Neural progenitor cell (in vitro differentiated cells): ENCODE data around the gene PPHLN1. TPM values are rescaled to one million over a fixed set of nuclear protein-coding genes. Genes with fewer than 3 reads are reported as not detected.
A peak's percentile ranks its signal among the peaks of the same experiment; 100 is the strongest.

ENCODE experiments used
- DNase-seq: peaks from one replicate; pipeline ENCODE4 v3.0.0-alpha.2; 2016; ENCODE audit warnings: low spot score
- H2AFZ ChIP-seq: fragments of 200-600 bp; sonication (generic); replicated peaks from 2 replicates; pipeline ENCODE4 v1.6.1; 2016; ENCODE audit warnings: antibody characterized with exemption
- H3F3A ChIP-seq: fragments of 200-600 bp; sonication (generic); 2 replicates; pipeline ENCODE4 v1.6.1; 2016; ENCODE audit warnings: antibody characterized with exemption, low read depth
- H3K27ac ChIP-seq: fragments of 200-600 bp; sonication (generic); 2 replicates; pipeline ENCODE4 v1.5.1; 2016; ENCODE audit warnings: mild to moderate bottlenecking
- H3K27me3 ChIP-seq: fragments of 200-600 bp; sonication (generic); 2 replicates; pipeline ENCODE4 v1.6.1; 2016; ENCODE audit warnings: mild to moderate bottlenecking, moderate library complexity
- H3K36me3 ChIP-seq: fragments of 200-600 bp; sonication (generic); 2 replicates; pipeline ENCODE4 v1.5.1; 2016
- H3K4me1 ChIP-seq: fragments of 200-600 bp; sonication (generic); 2 replicates; pipeline ENCODE4 v1.6.1; 2016; ENCODE audit warnings: mixed run types
- H3K4me2 ChIP-seq: fragments of 200-600 bp; sonication (generic); 2 replicates; pipeline ENCODE4 v1.6.1; 2016
- H3K4me3 ChIP-seq: fragments of 200-600 bp; sonication (generic); 2 replicates; pipeline ENCODE4 v1.5.1; 2016
- H3K79me2 ChIP-seq: fragments of 200-600 bp; sonication (generic); 2 replicates; pipeline ENCODE4 v1.6.1; 2016; ENCODE audit warnings: low read depth
- H3K9ac ChIP-seq: fragments of 200-600 bp; sonication (generic); 2 replicates; pipeline ENCODE4 v1.6.1; 2016
- H3K9me3 ChIP-seq: fragments of 200-600 bp; sonication (generic); 2 replicates; pipeline ENCODE4 v1.5.1; 2016; ENCODE audit warnings: low read depth
- H4K20me1 ChIP-seq: fragments of 200-600 bp; sonication (generic); 2 replicates; pipeline ENCODE4 v1.6.1; 2016; ENCODE audit warnings: low read depth
- H3K27ac Mint-ChIP-seq: 3 replicates; pipeline ENCODE4 v1.8.0; 2021; ENCODE audit warnings: mixed read lengths
- H3K27me3 Mint-ChIP-seq: 2 replicates; pipeline ENCODE4 v1.8.0; 2022; ENCODE audit warnings: low read depth, mild to moderate bottlenecking, inconsistent platforms, moderate library complexity, mixed read lengths; ENCODE audit not compliant: insufficient read depth
- H3K36me3 Mint-ChIP-seq: 3 replicates; pipeline ENCODE4 v1.8.0; 2021; ENCODE audit warnings: mixed read lengths
- H3K4me1 Mint-ChIP-seq: 3 replicates; pipeline ENCODE4 v1.8.0; 2021; ENCODE audit warnings: mixed read lengths
- H3K4me3 Mint-ChIP-seq: 3 replicates; pipeline ENCODE4 v1.8.0; 2021; ENCODE audit warnings: mild to moderate bottlenecking, moderate library complexity, mixed read lengths
- H3K9me3 Mint-ChIP-seq: 3 replicates; pipeline ENCODE4 v1.8.0; 2020; ENCODE audit warnings: mixed read lengths
- EZH2 ChIP-seq: fragments of 200-600 bp; sonication (generic); IDR thresholded peaks from 2 replicates; pipeline ENCODE4 v1.6.1; 2017; ENCODE audit warnings: antibody characterized with exemption, mild to moderate bottlenecking, moderate library complexity
- EZH2phosphoT487 ChIP-seq: fragments of 200-600 bp; sonication (generic); IDR thresholded peaks from 2 replicates; pipeline ENCODE4 v1.6.1; 2017; ENCODE audit warnings: antibody characterized with exemption
- total RNA-seq: library from RNA; depleted of rRNA; stranded (reverse); fragments of >200 nt; gene quantifications from 2 replicates; pipeline ENCODE4 v1.2.3, GENCODE V29; 2015; ENCODE audit warnings: low replicate concordance
- TF ChIP-seq, protein P1 (sequence below): fragments of 200-600 bp; sonication (generic); IDR thresholded peaks from 2 replicates; pipeline ENCODE4 v1.5.1; 2017; ENCODE audit warnings: antibody characterized with exemption, mild to moderate bottlenecking

The PPHLN1 gene
- total RNA-seq, 1 donor from 2014 or later: 95.5 TPM

DNA sequence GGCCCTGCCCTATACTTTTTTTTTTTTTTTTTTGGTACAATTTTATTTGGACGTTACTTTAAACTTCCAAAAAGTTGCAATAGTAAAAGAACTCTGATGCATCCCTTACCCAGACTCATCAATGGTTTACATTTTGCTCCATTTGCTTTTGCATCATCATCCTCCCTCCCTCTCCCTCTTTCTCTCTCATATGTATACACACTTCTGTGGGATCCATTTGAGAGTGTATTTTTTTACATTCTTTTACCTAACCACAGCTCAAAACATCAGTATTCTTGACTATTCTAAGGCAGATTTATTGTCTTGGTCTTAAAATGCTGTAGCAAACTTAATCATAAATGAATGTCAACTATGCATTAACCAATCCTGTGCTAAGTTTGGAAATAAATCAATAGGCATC, 152.0 kb downstream of the PPHLN1 start:
- no peak overlapping the region for H3K4me3 Mint-ChIP-seq
- H3F3A ChIP-seq: peaks cover 12% of the 10 kb centered on the region
- TF ChIP-seq EZH2: no peak
- TF ChIP-seq, protein P1, sequence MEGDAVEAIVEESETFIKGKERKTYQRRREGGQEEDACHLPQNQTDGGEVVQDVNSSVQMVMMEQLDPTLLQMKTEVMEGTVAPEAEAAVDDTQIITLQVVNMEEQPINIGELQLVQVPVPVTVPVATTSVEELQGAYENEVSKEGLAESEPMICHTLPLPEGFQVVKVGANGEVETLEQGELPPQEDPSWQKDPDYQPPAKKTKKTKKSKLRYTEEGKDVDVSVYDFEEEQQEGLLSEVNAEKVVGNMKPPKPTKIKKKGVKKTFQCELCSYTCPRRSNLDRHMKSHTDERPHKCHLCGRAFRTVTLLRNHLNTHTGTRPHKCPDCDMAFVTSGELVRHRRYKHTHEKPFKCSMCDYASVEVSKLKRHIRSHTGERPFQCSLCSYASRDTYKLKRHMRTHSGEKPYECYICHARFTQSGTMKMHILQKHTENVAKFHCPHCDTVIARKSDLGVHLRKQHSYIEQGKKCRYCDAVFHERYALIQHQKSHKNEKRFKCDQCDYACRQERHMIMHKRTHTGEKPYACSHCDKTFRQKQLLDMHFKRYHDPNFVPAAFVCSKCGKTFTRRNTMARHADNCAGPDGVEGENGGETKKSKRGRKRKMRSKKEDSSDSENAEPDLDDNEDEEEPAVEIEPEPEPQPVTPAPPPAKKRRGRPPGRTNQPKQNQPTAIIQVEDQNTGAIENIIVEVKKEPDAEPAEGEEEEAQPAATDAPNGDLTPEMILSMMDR: no peak
- no peak for TF ChIP-seq EZH2phosphoT487
- no peak overlapping the region for H3K27ac Mint-ChIP-seq
- H3K27me3 Mint-ChIP-seq: peaks cover 2% of the 10 kb centered on the region
- no peak for DNase-seq
- H3K9me3 ChIP-seq: no peaks in the 10 kb centered on the region
- no peaks in the 10 kb centered on the region for H3K9me3 Mint-ChIP-seq
- no peak overlapping the region for H3K4me3 ChIP-seq
- no peaks in the 10 kb centered on the region for H3K36me3 ChIP-seq
- H3K79me2 ChIP-seq: peaks cover 17% of the 10 kb centered on the region
- no peaks in the 10 kb centered on the region for H4K20me1 ChIP-seq
- peaks cover 24% of the 10 kb centered on the region for H3K4me1 Mint-ChIP-seq
- no peak overlapping the region for H2AFZ ChIP-seq
- peaks cover 25% of the 10 kb centered on the region for H3K4me1 ChIP-seq
- H3K27ac ChIP-seq: no peak overlapping the region
- H3K27me3 ChIP-seq: peaks cover 10% of the 10 kb centered on the region
- H3K36me3 Mint-ChIP-seq: no peaks in the 10 kb centered on the region
- no peak overlapping the region for H3K4me2 ChIP-seq
- no peak overlapping the region for H3K9ac ChIP-seq

DNA sequence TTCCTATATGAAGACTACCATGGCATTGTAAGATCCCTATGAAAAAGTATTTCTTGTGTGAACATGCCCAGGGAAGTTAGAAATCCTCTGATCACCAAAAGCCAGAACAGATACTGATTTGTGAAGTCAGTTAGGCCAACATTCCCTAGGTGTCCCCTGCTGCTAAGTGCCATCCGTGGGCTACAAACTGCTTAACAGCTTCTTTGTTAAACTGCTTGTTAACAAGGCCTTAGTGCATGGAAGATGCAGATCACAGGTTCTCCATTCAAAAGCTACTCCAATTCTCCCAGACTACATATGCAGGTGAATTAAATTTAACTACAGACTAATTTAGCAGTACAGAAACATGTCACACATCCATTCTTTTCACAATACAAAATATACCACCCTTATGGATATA, 155.4 kb downstream of the PPHLN1 start:
- no peak overlapping the region for H3K4me3 ChIP-seq
- no peak for TF ChIP-seq EZH2phosphoT487
- TF ChIP-seq, protein P1: no peak
- TF ChIP-seq EZH2: no peak
- DNase-seq: peak; percentile 75
- H3K27ac ChIP-seq: no peak overlapping the region
- H3K27me3 ChIP-seq: peaks cover 33% of the 10 kb centered on the region
- Mint-ChIP-seq H3K36me3 (no peaks in the 10 kb centered on the region), H3K4me3 (no peak overlapping the region), H3K27ac (no peak overlapping the region), H3K9me3 (no peaks in the 10 kb centered on the region), H3K27me3 (peaks cover 3% of the 10 kb centered on the region), H3K4me1 (peaks cover 17% of the 10 kb centered on the region)
- no peaks in the 10 kb centered on the region for H3K9me3 ChIP-seq
- H3K9ac ChIP-seq: no peak overlapping the region
- H3K79me2 ChIP-seq: peaks cover 17% of the 10 kb centered on the region
- no peaks in the 10 kb centered on the region for H3K36me3 ChIP-seq
- H3K4me1 ChIP-seq: peaks cover 38% of the 10 kb centered on the region
- H3F3A ChIP-seq: peaks cover 16% of the 10 kb centered on the region
- no peaks in the 10 kb centered on the region for H4K20me1 ChIP-seq
- H2AFZ ChIP-seq: no peak overlapping the region
- H3K4me2 ChIP-seq: peak overlapping the region; percentile 83

DNA sequence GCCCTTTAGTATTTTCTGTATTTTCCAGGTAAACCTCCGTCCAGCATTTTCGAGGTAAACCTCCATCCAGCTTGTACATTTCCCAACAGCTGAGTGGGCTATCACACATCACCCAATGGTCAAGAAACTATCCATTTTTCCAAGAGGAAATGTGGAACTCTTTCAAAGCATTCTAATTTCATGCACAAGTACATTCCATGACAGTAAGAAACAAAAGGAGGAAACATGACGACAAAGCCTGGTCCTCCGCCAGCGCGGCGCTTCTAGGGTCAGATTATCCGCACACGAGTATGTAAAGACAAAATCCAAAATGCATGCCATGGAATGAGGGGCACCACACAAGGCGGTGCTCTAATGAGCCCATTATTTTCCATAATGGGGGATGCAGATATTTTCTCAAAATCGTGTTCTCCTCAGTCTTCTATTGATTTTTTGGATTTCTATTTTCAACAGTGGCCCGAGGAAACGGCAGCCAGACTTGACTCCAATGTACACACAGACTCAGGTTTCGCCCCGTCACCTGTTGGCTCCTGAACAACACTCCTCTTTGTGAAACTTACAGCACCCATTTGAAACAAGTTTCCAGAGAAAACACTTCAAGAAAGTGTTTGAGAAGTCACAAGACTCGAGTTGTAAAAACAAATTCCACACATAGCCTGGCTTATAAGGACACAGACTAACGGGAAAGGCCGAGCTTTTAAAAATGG, 156.2 kb downstream of the PPHLN1 start:
- Histone ChIP-seq H3K27me3 (peaks cover 33% of the 10 kb centered on the region), H3K27ac (no peak overlapping the region), H3K9me3 (no peaks in the 10 kb centered on the region), H3K4me3 (peak overlapping the region; percentile 82), H3K36me3 (no peaks in the 10 kb centered on the region), H3K4me1 (peaks cover 47% of the 10 kb centered on the region), H3K4me2 (peak overlapping the region; percentile 83), H3K9ac (no peak overlapping the region), H3K79me2 (peaks cover 17% of the 10 kb centered on the region), H4K20me1 (no peaks in the 10 kb centered on the region), H2AFZ (peak overlapping the region; percentile 1), H3F3A (peaks cover 16% of the 10 kb centered on the region)
- DNase-seq: peak; percentile 52
- Mint-ChIP-seq H3K4me3 (peak overlapping the region; percentile 92), H3K27ac (no peak overlapping the region), H3K4me1 (peaks cover 17% of the 10 kb centered on the region), H3K9me3 (no peaks in the 10 kb centered on the region), H3K27me3 (peaks cover 5% of the 10 kb centered on the region), H3K36me3 (no peaks in the 10 kb centered on the region)
- TF ChIP-seq, protein P1: no peak
- TF ChIP-seq EZH2: no peak
- TF ChIP-seq EZH2phosphoT487: no peak
